ENCODE measurements around the gene PIGS.
A peak's percentile ranks its signal among the peaks of the same experiment; 100 is the strongest.
"Not testable (repeated sequence)": the region's sequence is repeated elsewhere in the genome, so short reads cannot be mapped to it uniquely, and the experiment has no call there.

The PIGS gene

GRCh38 chr17:28578246-28579195 is 7.2 kb upstream of the PIGS start:
- DNase-seq = no peak

- no peak for DNase-seq
These were observed 6.1 kb upstream of the PIGS start for GRCh38 chr17:28577466-28577824.

GRCh38 chr17:28576758-28577465 is 5.6 kb upstream of the PIGS start, which contains the start of gene ALDOC:
Gene ALDOC (minus strand): TSS chr17:28576895. CDS start chr17:28575532, 1,363 bp downstream.
- peak; percentile 99 for DNase-seq

- not testable (repeated sequence) for DNase-seq
These were observed 4.7 kb upstream of the PIGS start for GRCh38 chr17:28576016-28576415.

GRCh38 chr17:28575126-28575795 is 3.9 kb upstream of the PIGS start:
- DNase-seq = peak; percentile 41

GRCh38 chr17:28574526-28574925 is 3.2 kb upstream of the PIGS start:
- no peak for DNase-seq

GRCh38 chr17:28573966-28574480 is 2.7 kb upstream of the PIGS start:
- no peak for DNase-seq

GRCh38 chr17:28573521-28573920 is 2.2 kb upstream of the PIGS start:
- no peak for DNase-seq

- DNase-seq = no peak
These were observed 1.7 kb upstream of the PIGS start for GRCh38 chr17:28573040-28573380.

GRCh38 chr17:28572259-28573039 is 1.1 kb upstream of the PIGS start:
- DNase-seq = no peak

- DNase-seq = peak; percentile 62
These were observed 486 bp downstream of the PIGS start for GRCh38 chr17:28570716-28571360.

- DNase-seq = no peak
These were observed 1.9 kb downstream of the PIGS start for GRCh38 chr17:28569446-28569845.

GRCh38 chr17:28567604-28568003 is 3.7 kb downstream of the PIGS start:
- DNase-seq = no peak

GRCh38 chr17:28563475-28563874 is 7.8 kb downstream of the PIGS start:
- no peak for DNase-seq

- no peak for DNase-seq
These were observed 16.3 kb downstream of the PIGS start for GRCh38 chr17:28555022-28555421.

GRCh38 chr17:28554565-28554964 is 16.8 kb downstream of the PIGS start:
- no peak for DNase-seq

GRCh38 chr17:28553000-28553505 is 18.3 kb downstream of the PIGS start:
- DNase-seq = no peak

- peak; percentile 99 for DNase-seq
These were observed 18.9 kb downstream of the PIGS start, which contains the start of gene UNC119 for GRCh38 chr17:28552176-28552999. Gene UNC119 (minus strand): TSS chr17:28552624. CDS start chr17:28552557, 67 bp downstream.

GRCh38 chr17:28551421-28552175 is 19.7 kb downstream of the PIGS start:
- DNase-seq = peak; percentile 55

- DNase-seq = no peak
These were observed 20.5 kb downstream of the PIGS start for GRCh38 chr17:28550858-28551257.
